Measurements from ENCODE around the gene OPCML.

GRCh38 chr11:132564091-132564885 lies 968.0 kb downstream of the OPCML start:
- no peak for TF ChIP-seq CTCF (optimal IDR thresholded peaks at IDR 0.05 in 1 of 3, IDR thresholded peaks at IDR 0.05 in 1 of 3, conservative IDR thresholded peaks at IDR 0.05 in 1 of 3; ENCODE audit: extremely low read depth in 1 of 3, insufficient read depth in 2 of 3, low read length in 3 of 3)
- TF ChIP-seq EZH2 (IDR thresholded peaks at IDR 0.05; ENCODE audit: low read length): no peak

Data from keratinocyte (primary cell).